Retinal pigment epithelial cell (primary cell): ENCODE measurements around the gene TTLL9.

Source experiments
- DNase-seq: peaks from one replicate; pipeline ENCODE4 v3.0.0-alpha.2; 2010; ENCODE audit warnings: low read depth
- H3K4me3 ChIP-seq: 2 replicates; pipeline ENCODE4 v1.5.1; 2011; ENCODE audit warnings: mild to moderate bottlenecking, low read length, control low read depth, moderate library complexity
- TF ChIP-seq, protein P1 (sequence below): conservative IDR thresholded peaks from 2 replicates; pipeline ENCODE4 v1.5.1; 2011; ENCODE audit warnings: low read depth, low read length, control low read depth, inconsistent platforms

Gene TTLL9

GRCh38 chr20:31894980-31895675 lies 24.7 kb downstream of the TTLL9 start:
- TF ChIP-seq, protein P1, sequence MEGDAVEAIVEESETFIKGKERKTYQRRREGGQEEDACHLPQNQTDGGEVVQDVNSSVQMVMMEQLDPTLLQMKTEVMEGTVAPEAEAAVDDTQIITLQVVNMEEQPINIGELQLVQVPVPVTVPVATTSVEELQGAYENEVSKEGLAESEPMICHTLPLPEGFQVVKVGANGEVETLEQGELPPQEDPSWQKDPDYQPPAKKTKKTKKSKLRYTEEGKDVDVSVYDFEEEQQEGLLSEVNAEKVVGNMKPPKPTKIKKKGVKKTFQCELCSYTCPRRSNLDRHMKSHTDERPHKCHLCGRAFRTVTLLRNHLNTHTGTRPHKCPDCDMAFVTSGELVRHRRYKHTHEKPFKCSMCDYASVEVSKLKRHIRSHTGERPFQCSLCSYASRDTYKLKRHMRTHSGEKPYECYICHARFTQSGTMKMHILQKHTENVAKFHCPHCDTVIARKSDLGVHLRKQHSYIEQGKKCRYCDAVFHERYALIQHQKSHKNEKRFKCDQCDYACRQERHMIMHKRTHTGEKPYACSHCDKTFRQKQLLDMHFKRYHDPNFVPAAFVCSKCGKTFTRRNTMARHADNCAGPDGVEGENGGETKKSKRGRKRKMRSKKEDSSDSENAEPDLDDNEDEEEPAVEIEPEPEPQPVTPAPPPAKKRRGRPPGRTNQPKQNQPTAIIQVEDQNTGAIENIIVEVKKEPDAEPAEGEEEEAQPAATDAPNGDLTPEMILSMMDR, result no peak
- DNase-seq, result no peak
- H3K4me3 ChIP-seq, result no peak overlapping the region

GRCh38 chr20:31896049-31896448 lies 25.6 kb downstream of the TTLL9 start:
- DNase-seq, result no peak
- TF ChIP-seq, protein P1, result no peak
- H3K4me3 ChIP-seq, result no peak overlapping the region

GRCh38 chr20:31897541-31897940 lies 27.1 kb downstream of the TTLL9 start:
- no peak for DNase-seq
- TF ChIP-seq, protein P1, result no peak
- no peak overlapping the region for H3K4me3 ChIP-seq

- no peak overlapping the region for H3K4me3 ChIP-seq
- TF ChIP-seq, protein P1, result no peak
- DNase-seq, result no peak
Observed at GRCh38 chr20:31901615-31902014, 31.2 kb downstream of the TTLL9 start.

DNA sequence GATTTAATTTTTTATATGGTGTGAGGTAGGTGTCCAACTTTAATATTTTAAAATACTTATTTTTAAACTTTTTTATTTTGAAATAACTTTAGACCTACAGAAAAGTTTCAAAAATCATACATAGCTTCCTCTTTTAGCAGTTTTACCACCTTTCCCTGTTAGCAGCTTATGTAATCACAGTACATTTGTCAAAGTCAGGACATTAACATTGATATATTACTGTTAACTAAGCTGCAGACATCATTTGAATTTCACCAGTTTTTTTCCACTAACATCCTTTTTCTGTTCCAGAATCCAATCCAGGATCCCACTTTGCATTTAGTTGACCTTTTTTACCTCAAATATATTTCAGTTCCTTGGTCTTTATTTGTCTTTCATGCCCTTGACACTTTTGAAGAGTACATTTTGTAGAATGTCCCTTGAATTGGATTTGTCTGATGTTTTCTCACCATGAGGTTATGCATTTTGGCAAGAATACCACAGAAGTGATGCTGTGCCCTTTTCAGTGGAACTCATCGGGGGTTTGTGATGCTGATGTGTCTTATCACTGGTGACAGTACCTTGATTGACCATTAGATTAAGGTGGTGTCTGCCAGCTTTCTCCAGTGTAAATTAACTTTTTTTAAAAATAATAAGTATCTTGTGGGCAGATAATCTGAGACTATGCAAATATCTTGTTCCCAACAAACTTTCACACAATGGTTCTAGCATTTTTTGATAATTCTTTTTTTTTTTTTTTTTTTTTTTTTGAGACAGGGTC lies 33.4 kb downstream of the TTLL9 start:
- no peak for DNase-seq
- no peak overlapping the region for H3K4me3 ChIP-seq
- TF ChIP-seq, protein P1, result no peak

DNA sequence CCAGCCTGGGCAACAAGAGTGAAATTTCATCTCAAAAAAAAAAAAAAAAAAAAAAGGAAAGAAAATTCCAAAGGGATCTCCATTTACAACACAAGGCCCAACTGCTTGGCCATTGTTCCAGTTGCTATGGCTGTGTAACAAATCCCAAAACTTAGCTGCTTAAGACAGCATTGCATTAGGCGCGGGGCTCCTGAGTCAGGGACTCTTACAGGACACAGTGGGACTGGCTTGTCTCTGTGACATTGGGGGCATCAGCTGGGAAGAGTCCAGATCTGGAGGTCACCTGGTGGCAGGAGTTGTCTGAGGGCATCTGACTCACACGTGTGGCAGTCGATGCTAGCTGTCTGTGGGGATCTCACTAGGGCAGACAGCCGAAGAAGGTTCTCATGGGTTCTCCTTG lies 35.6 kb downstream of the TTLL9 start:
- no peak for DNase-seq
- TF ChIP-seq, protein P1, result no peak
- H3K4me3 ChIP-seq, result no peak overlapping the region

DNA sequence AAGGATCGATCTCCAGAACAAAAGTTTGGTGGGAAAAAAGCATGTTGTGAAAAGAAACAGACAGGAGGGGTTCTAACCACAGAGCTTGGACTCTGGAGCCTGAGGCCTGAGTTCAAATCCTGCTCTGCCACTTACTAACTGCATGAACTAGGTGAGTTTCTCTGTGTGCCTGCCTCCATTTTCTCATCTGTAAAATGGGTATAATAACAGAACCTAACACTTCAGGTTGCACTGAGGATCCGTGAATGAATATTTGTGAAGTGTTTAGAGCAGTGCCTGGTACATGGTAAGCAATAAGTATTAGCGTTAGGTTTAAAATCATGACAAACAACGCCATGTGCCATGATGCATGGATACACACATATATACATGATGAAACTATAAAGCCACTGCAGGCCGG lies 36.6 kb downstream of the TTLL9 start:
- TF ChIP-seq, protein P1, result no peak
- H3K4me3 ChIP-seq, result no peak overlapping the region
- no peak for DNase-seq
